GM18951 (cell line): ENCODE data around the gene ZAR1L.

Experiments
- POLR2A ChIP-seq: IDR thresholded peaks from 4 replicates; pipeline ENCODE4 v1.6.1; 2011; ENCODE audit warnings: mild to moderate bottlenecking; ENCODE audit not compliant: insufficient read length, insufficient read depth; ENCODE audit errors: extremely low read depth
- in situ Hi-C: fragments of 300-500 bp; cut with MboI; formaldehyde crosslinking; loops from one replicate; pipeline ENCODE4 v1.12.0; 2022; ENCODE audit warnings: low sequenced_read_pairs, mixed read lengths, inconsistent platforms; ENCODE audit not compliant: unreplicated experiment

ZAR1L gene

DNA sequence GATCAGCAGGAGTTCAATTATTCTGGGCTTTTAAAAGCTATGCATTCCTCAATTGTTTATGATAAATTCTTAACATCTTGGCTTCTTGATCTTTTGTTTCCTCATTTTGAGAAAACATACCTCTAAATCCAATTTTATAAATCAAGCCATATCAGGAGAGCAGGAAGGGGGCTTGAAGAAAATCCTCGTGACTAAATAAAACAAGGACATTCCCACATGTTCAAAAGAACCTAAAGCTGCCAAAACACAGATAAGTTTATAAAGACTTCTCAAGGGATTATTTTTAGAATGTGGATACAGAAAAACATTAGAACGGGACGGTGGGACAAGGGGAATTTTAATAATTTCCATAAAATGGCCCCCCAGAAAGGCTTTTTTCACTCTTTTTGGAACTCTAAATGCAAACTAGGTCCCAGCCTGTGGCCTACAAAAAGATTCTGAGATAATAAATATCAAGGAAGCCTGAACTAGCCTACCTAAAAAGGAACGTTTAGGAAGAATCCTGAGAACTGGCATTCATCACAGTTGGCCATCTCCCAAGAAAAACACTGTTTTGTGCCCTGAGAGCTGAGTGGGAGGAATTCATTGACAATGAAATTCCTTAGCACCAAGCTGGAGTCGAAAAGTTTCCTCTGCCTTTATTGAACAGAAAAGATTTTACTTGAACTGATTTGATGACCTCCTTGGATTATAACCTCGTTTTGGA, 30.1 kb downstream of the ZAR1L start:
- no peak for TF ChIP-seq POLR2A
- in situ Hi-C loops, result no loop called here

DNA sequence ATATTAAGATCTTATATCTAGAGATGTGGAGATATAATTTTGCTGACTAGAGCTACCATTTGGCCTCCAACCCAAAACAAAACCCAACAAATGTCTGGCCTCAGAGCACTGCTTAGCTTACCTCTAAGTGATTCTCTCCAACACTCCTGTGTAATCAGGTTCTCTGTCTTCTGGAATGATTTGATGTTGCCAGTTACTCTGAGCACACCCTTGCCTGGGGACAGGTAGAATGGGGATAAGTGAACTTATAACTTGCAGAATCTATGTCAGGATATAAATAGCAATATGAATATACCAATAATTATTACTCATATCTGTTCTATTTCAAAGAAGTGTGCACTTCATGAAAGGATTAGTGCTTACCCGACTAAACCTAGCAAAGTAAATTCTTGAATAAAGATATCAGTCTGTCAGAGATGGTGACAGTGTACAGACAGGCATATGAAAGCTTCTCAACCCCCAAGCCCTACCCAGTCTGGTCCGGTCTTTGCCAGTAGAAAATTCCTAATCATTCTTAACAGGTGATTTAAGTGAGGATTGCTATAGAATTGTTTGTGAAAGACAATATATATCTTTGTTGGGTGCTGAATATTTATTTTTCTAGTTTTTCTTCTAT, 33.0 kb downstream of the ZAR1L start:
- in situ Hi-C loops, result no loop called here
- TF ChIP-seq POLR2A, result no peak

DNA sequence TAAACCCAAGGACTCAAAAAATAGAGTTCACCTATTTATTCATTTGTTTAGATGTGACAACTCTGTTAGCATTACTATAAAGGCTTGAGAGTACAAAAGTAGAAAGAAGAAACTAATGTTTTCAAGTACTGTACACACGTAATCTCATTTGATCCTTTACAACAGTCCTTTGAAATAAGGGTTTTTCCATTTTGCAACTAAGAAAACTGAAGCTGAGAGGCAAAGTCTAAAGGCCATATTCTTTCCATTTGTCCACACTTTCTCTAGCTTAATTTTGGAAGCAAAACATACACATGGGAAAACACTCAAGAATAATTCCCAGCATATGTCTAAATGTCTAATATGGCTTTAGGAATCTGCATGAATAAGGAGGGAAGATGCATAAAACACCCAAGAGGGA, 34.1 kb downstream of the ZAR1L start:
- in situ Hi-C loops, result no loop called here

DNA sequence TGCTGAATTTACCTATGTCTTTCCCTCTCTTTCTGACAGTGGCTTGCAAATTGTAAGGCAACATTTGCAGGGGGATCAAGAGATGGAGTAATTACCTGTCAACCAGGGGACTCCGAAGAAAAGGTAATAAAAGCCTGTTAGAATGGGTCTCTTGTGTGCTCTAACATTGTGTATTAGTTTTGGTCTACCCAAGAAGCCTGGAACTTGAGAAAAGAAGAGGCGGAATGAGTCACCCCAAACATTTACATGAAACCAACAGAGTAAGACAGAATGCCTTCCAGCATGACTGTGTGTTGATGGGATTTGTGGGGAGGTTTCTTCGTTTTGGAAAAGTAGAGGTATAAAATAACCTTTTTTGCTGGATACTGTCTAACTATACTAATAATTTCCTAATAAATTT, 36.7 kb downstream of the ZAR1L start:
- TF ChIP-seq POLR2A, result no peak
- in situ Hi-C loops, result no loop called here

More for the DNA sequence above, 34.1 kb downstream of the ZAR1L start:
- TF ChIP-seq POLR2A, result no peak

DNA sequence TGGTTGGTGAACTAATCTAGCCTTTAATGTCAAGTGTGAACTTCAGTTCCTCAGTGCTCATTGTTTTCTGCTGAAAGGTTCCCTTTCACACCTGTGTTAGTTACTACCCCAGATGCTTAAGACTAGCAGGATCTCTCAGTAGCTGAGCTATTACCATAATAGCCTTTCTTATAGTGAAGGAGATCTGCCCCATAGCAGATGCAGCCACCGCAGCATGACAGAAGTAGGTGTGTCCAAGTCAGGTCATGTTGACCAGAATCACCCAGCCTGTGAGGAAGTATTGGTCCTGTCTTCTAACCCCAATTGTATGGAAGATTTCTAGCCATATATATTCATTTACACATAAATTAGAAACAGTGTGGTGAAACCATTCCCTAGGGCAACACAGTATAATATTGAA, 37.3 kb downstream of the ZAR1L start:
- no peak for TF ChIP-seq POLR2A
- in situ Hi-C loops, result no loop called here

DNA sequence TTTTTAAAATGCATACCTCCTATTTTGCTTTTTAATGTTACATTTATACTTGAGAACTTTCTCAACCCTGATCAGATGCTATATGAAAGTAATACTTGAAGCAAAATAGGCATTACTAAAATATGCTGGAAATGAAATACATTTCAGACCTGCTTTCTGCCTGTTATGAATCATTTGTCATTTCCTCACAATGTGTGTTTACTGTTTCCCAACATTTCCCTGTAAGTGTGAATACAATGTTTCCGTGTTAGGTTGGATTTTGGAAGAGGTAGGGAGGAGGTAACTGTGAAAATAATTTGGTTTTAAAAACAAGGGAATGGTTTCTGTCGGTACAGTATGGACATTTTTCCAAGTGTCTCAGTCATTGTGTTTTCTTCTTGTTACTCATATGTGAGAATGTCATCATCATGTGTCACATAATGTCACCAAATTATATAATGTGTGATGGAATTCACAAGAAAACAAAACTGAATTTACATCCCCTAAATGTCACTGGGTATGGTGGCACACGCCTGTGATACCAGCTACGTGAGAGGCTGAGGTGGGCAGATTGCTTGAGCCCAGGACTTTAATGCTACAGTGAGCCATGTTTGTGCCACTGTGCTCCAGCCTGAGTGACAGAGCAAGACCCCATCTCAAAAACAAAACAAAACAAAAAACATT, 43.0 kb downstream of the ZAR1L start:
- in situ Hi-C loops, result no loop called here
- TF ChIP-seq POLR2A, result no peak

DNA sequence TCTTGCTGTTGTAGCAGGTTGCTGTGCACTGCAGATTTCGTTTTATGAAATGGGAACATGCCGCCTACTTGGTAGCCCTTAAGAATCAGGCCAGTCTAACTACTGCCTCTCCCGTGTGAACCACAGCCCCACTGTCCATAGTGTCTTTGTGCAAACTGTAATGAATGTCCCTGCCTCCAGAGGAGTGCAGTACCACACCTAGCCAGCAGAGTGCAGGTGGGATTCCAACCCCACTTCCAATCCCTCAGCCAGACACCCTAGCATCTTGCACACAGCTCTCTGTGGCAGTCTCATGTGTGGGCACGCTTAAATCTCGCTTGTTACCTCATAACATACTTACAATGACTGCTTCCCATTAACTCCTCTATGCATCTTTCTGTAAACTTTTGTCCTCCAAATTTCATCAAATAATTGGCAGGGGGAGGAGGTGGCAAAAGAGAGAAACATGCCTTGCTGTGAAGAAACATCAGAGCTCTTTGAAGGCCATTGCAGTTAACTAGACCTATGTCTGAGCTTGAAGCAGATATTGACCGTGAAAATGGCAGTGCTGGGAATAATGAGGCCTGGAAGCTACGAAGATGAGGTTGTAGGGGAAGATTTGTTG, 47.2 kb downstream of the ZAR1L start:
- no peak for TF ChIP-seq POLR2A
- in situ Hi-C loops, result no loop called here

DNA sequence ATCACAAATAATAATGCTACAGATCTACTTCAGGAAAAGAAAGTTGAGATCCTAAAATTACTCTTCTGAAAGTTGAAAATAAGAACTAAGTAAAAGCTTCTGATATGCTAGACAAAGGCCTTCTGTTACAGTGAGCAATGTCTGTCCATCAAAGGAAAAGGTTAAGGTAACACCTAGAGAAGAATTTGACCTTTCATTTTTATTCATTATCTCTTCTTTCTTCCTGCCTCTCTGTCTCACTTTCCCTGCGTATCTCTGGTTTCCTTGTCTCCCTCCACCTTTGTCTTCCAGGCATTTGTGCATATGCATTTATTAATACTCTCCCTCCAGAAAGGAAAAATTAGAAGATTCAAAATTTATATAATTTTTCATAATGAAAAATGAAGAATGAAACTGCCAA, 49.0 kb downstream of the ZAR1L start:
- no peak for TF ChIP-seq POLR2A
- in situ Hi-C loops, result no loop called here

DNA sequence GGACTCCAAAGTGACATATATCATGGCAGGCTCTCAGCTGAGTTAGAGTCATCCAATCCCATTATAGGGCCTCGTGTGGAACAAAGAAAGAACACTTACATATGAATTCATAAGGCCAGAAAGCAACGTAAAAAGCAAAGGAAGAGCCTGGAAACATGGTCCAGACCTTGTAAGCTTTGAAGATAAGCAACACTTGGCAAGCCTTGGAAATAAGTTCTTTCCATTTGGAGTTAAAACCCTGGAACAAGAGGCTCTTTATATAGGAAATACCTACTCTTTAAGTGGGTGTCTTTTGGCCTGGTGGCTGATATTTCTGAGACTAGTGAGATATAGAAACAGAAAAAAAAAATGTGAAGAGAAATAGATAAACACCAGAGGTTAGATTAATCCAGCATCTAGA, 49.4 kb downstream of the ZAR1L start:
- in situ Hi-C loops, result no loop called here
- no peak for TF ChIP-seq POLR2A

DNA sequence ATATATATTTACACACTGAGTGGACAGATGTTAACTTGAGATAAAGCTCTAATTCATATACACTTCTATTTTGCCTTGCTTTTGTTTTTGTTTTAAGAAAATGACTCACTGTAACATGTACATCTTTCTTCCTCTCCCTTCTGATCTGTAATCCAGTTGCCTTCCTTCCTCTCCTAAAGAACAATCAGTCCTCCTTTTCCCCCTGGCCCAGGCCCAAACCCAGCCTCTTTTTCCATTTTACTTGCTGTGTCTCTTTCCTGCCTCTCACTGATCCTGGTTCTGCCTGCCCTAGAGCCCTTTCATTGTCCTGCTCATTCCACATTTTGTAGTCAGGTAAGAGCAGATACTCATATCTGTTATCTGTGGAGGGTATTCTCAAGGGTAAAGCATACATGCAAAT, 50.8 kb downstream of the ZAR1L start:
- no peak for TF ChIP-seq POLR2A
- in situ Hi-C loops, result no loop called here

DNA sequence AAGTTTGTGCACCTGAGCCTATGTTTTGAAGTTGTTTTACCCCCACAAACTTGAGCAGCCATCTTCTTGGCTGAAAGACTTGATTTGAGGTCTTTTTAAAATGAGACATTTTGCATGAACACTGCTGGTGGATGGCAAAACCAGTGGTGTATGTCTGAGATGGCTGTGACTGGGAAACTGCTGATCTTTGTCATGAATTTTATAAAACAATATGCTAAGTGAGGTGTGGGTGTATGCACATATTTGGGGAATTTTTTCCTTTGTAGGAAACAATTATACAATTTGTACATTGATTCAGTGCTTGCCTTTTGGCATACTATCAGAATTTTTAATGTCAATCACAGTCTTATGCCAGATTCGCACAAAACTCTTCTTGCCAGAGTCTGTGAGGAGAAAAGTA, 52.5 kb downstream of the ZAR1L start:
- no peak for TF ChIP-seq POLR2A
- in situ Hi-C loops, result no loop called here

DNA sequence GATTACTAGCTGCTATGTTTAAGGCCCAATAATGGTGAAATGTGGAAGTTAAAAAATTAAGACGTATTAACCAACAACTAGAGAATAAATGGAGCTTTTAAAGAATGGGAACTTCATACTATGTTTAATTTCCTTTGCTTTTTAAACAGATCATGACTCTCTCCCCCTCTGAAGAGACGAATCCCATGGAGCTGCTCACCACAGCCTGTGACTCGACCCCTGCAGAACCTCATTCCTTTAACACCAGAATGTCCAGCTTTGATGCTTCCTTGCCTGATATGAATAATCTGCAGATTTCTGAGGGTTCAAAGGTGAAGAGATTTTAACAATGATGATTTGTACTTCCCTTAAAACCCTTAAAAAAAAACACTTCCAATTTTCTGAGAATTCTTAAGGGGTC, 53.0 kb downstream of the ZAR1L start:
- no peak for TF ChIP-seq POLR2A
- in situ Hi-C loops, result no loop called here

DNA sequence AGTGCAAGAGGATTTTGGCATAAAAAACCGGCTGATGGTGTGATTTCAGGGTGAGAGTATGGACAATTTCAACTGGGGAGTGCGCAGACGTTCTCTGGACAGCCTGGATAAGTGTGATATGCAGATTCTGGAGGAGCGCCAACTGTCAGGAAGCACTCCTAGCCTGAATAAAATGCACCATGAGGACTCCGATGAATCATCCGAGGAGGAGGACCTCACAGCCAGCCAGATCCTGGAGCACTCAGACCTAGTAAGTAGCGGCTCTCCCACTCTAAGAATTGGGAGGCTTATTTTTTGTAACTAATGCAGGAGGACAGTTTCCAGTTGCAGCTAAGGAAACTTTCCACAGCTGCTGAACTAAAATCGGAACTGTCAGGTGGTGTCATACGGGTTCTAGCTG, 53.6 kb downstream of the ZAR1L start:
- TF ChIP-seq POLR2A, result no peak
- in situ Hi-C loops, result no loop called here

DNA sequence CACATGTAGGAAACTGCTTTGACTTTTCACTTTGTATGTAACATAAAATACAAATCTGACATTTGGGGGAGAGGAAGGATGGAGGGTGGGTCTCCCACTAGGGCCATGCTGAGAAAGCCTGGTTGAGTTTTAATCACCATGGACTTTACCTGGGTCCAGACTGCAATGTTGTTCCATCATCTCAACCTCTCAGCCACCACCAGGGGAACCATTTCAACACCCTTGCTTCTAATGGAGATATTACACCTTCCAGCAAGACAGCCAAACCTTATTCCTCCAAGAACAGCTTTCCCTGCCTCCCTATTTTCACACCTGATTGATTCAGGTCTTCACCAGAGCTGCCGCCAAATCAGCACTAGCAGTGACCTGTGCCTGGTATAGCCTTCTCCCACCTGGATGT, 56.0 kb downstream of the ZAR1L start:
- in situ Hi-C loops, result no loop called here
- no peak for TF ChIP-seq POLR2A

DNA sequence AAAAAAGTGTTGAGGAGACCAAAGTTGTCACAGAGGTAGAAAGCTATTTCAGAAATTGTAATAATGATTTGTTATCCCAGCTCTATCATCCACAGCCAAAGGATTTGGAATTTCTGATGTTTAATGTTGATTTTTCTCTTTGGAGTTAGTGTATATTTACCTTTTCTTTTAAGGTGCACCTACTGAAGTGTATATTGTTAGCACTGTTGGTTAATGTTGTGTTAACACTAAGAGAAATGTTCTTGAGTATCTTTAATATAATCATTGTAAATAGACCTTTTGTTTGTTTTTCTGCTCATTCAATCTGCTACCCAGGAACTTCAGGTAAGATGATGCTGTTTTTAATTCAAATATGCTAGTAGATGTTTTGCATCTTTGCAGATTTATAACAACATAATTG, 57.5 kb downstream of the ZAR1L start:
- TF ChIP-seq POLR2A, result no peak
- in situ Hi-C loops, result no loop called here
